Right lobe of liver (tissue), 6 donors: Measurements from ENCODE around the gene HIP1R. TPM values are rescaled to one million over a fixed set of nuclear protein-coding genes. Genes with fewer than 3 reads are reported as not detected.

Experiments
- ATAC-seq, 4 donors: fragments of 200-7000 bp; cut with Tn5 transposase; one replicate each; pipeline ENCODE4 v1.9.1; 2020; ENCODE audit warnings: mild to moderate bottlenecking in 4 of 4, moderate library complexity in 4 of 4
- DNase-seq, 3 donors: peaks; one replicate each; pipeline ENCODE4 v3.0.0-alpha.2; 2020
- H3K27ac ChIP-seq, 3 donors: fragments of 200-600 bp; one replicate each; pipeline ENCODE4 v1.8.0; 2022
- H3K27me3 ChIP-seq, 2 donors: fragments of 200-600 bp; one replicate each; pipeline ENCODE4 v1.8.0; 2022
- H3K36me3 ChIP-seq, 4 donors: fragments of 200-600 bp; sonication (generic) in 1 of 4; one replicate each; pipeline versions ENCODE4 v1.5.1 to v1.8.0; 2017 to 2022; ENCODE audit warnings: control low read depth in 1 of 4
- H3K4me1 ChIP-seq, 4 donors: fragments of 200-600 bp; sonication (generic) in 1 of 4; one replicate each; pipeline versions ENCODE4 v1.5.1 to v1.8.0; 2017 to 2022; ENCODE audit warnings: control low read depth in 1 of 4
- H3K4me3 ChIP-seq, 3 donors: fragments of 200-600 bp; one replicate each; pipeline ENCODE4 v1.8.0; 2022
- H3K9me3 ChIP-seq, 4 donors: fragments of 200-600 bp; sonication (generic) in 1 of 4; one replicate each; pipeline versions ENCODE4 v1.5.1 to v1.8.0; 2017 to 2022; ENCODE audit warnings: control low read depth in 1 of 4
- POLR2A ChIP-seq: fragments of 450-650 bp; IDR thresholded peaks from one replicate; pipeline ENCODE4 v1.6.1; 2017; ENCODE audit warnings: antibody characterized with exemption, mild to moderate bottlenecking
- WGBS: methylation state at CpG from one replicate; pipeline ENCODE4 v1.1.6; 2018; ENCODE audit warnings: low coverage, low lambda C conversion rate; ENCODE audit not compliant: insufficient coverage; ENCODE audit errors: missing lambda C conversion rate; 5-methylcytosine and 5-hydroxymethylcytosine counted together
- intact Hi-C, 2 donors: fragments of 100-400 bp; cut with DNase I; formaldehyde crosslinking; loops; one replicate each; pipeline versions ENCODE4 v1.11.2 to v1.14.1; 2022
- total RNA-seq, 6 experiments: library from RNA; depleted of rRNA in 2 of 6; stranded (reverse); fragments of >200 nt in 2 of 6; fragmentation: NEBNext Ultra II Directional in 3 of 6; extraction: Animal tissue kit (Norgen Biotek cat#: 25700) in 3 of 6; gene quantifications; one replicate each; pipeline versions ENCODE4 v1.1.0 to v1.2.4, GENCODE V29; 2016 to 2023
- TF ChIP-seq, protein P1 (sequence below), 4 donors: fragments of 200-600 bp in 3 of 4; fragments of 450-650 bp in 1 of 4; IDR thresholded peaks; one replicate each; pipeline versions ENCODE4 v1.5.1 to v1.8.0; 2016 to 2022; ENCODE audit warnings: antibody characterized with exemption in 4 of 4, mild to moderate bottlenecking in 2 of 4
- donor health status: DM: no; HTN: yes; CAD: no.
- donor health status: DM: no; HTN: no; CAD: no.
- donor health status: DM: no; HTN: no; CAD: no.
- donor health status: DM: no; HTN: yes; CAD: no.
- donor health status: DM: no; HTN: yes; CAD: no.

The HIP1R gene
- total RNA-seq, 6 experiments from 2014 or later, result 23.6 to 37.2 (median 27.8) TPM

DNA sequence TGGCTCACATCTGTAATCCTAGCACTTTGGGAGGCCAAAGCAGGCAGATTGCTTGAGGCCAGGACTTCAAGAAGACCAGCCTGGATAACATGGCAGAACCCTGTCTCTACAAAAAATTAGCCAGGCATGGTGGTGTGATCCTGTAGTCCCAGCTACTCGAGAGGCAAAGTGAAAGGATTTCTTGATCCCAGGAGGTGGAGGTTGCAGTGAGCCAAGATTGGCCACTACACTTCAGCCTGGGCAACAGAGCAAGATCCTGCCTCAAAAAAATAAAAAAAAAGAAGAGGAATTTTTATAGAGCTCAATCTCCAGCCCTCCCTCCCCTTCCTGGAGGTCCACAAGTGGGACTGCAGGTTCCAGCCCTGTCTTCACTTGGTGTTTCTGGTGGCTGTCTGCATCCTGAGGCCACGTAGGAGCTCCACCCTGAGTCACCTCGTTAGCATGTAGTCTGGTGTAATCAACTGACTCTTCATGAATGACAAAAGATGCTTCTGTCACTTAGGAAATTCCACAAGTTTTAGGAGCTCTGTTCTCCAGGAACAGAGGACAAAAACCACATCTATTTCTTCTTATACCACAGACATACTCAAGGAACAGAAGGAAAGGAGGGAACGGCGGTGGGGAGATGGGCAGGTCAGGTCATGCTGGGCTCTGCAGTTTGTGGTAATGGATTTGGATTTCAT is 44.7 kb upstream of the HIP1R start:
- no peak for ATAC-seq
- intact Hi-C loops, result loop anchor here (5.0 to 10.0 kb wide), 3 partner anchors 64 to 164 kb away; no protein-coding TSS in a partner anchor
- Histone ChIP-seq H3K4me1 (no peaks in the 10 kb centered on the region), H3K27me3 (no peaks in the 10 kb centered on the region), H3K9me3 (no peaks in the 10 kb centered on the region), H3K36me3 (no peaks in the 10 kb centered on the region), H3K27ac (no peak overlapping the region), H3K4me3 (no peak overlapping the region)
- DNase-seq, result no peak
- WGBS, result 85% methylated on average over 5 of the region's 5 CpGs
- TF ChIP-seq POLR2A, result no peak
- TF ChIP-seq, protein P1, sequence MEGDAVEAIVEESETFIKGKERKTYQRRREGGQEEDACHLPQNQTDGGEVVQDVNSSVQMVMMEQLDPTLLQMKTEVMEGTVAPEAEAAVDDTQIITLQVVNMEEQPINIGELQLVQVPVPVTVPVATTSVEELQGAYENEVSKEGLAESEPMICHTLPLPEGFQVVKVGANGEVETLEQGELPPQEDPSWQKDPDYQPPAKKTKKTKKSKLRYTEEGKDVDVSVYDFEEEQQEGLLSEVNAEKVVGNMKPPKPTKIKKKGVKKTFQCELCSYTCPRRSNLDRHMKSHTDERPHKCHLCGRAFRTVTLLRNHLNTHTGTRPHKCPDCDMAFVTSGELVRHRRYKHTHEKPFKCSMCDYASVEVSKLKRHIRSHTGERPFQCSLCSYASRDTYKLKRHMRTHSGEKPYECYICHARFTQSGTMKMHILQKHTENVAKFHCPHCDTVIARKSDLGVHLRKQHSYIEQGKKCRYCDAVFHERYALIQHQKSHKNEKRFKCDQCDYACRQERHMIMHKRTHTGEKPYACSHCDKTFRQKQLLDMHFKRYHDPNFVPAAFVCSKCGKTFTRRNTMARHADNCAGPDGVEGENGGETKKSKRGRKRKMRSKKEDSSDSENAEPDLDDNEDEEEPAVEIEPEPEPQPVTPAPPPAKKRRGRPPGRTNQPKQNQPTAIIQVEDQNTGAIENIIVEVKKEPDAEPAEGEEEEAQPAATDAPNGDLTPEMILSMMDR (IDR thresholded peaks at IDR 0.05), result no peak

DNA sequence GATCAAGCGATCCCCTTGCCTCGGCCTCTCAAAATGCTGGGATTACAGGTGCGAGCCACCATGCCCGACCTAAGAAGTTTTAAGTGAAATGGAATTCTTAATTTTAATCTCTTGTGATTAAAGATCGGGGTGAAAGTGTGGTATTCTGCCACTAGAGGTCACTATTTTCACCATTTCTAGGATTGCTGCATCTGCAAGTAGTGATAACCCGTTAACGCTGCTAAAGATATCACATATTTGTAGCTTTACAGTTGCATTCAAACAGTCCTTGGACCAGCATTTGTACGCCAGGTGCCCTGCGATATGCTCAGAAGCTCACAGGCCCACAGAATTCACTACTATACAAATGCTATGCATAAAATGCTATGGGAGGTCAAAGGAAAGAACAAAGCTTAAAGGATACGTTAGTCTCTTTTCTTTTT is 41.6 kb upstream of the HIP1R start:
- Histone ChIP-seq H3K9me3 (no peaks in the 10 kb centered on the region), H3K27ac (no peak overlapping the region), H3K4me1 (no peaks in the 10 kb centered on the region), H3K27me3 (no peaks in the 10 kb centered on the region), H3K36me3 (no peaks in the 10 kb centered on the region), H3K4me3 (no peak overlapping the region)
- TF ChIP-seq, protein P1 (IDR thresholded peaks at IDR 0.05), result peak; percentile 71 to 79 (median 78)
- no peak for TF ChIP-seq POLR2A
- ATAC-seq, result peak; percentile 80 to 88 (median 84)
- no peak for DNase-seq
- intact Hi-C loops, result loop anchor here (5.0 to 10.0 kb wide), 3 partner anchors 61 to 161 kb away; no protein-coding TSS in a partner anchor
- WGBS, result 3% methylated on average over 10 of the region's 10 CpGs

DNA sequence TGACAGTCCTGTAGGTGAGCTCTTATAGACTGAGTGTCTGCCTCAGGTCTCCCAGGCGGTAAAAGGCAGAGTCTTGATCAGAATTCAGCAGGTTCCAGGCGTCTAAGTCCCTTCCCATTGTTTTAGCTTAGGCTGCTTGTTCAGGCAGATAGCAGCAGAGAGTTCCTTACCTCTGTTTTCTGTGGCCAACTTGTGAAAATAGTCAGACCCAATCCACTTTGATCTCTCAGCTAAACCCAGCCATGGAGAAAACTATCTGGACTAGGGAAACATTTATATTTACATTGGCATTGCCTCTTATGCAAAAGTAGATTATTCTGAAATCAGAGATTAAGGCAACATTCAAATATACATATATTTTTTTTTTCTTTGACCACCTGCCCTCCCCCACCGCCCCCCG is 39.5 kb upstream of the HIP1R start:
- WGBS, result 71% methylated on average over 2 of the region's 4 CpGs
- ATAC-seq (no peak), DNase-seq (no peak)
- H3K9me3 ChIP-seq, result no peaks in the 10 kb centered on the region
- H3K27me3 ChIP-seq, result no peaks in the 10 kb centered on the region
- H3K4me1 ChIP-seq, result no peaks in the 10 kb centered on the region
- H3K36me3 ChIP-seq, result no peaks in the 10 kb centered on the region
- H3K4me3 ChIP-seq, result no peak overlapping the region
- TF ChIP-seq, protein P1 (IDR thresholded peaks at IDR 0.05), result no peak
- TF ChIP-seq POLR2A, result no peak
- no peak overlapping the region for H3K27ac ChIP-seq
- intact Hi-C loops, result loop anchor here (10.0 kb wide), 2 partner anchors 59 to 159 kb away; no protein-coding TSS in a partner anchor

DNA sequence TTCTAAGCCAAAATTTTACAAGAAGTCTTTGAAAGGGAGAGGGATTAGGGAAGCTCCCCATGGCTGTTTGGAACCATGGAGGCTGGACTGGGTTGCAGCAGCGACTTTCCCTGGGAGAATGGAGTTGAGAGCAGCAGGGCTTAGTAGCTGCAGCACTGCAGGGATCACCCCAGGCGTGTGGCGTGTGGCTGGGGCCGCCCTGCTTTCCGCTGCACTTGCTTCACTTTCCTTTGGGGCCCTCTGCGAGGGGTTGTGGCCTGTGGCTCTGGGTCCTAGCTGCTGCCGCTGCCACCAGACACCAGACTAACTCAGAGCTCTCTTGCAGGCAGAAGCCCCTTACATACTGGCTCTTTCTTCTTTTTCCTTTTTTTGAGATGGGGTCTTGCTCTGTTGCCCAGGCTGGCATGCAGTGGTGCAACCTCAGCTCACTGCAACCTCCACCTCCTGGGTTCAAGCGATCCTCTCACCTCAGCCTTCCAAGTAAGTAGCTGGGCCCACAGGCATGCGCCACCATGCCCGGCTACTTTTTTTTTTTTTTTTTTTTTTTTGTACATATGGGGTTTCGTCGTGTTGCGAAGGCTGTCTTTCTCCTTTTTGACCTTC is 35.5 kb upstream of the HIP1R start:
- no peaks in the 10 kb centered on the region for H3K36me3 ChIP-seq
- intact Hi-C loops, result loop anchor here (10.0 kb wide), 2 partner anchors 55 to 155 kb away; no protein-coding TSS in a partner anchor
- H3K4me1 ChIP-seq, result no peaks in the 10 kb centered on the region
- no peaks in the 10 kb centered on the region for H3K9me3 ChIP-seq
- TF ChIP-seq POLR2A, result no peak
- TF ChIP-seq, protein P1 (IDR thresholded peaks at IDR 0.05), result no peak
- H3K27ac ChIP-seq, result no peak overlapping the region
- H3K4me3 ChIP-seq, result no peak overlapping the region
- 74% methylated on average over 5 of the region's 13 CpGs for WGBS
- ATAC-seq (no peak), DNase-seq (no peak)
- H3K27me3 ChIP-seq, result no peaks in the 10 kb centered on the region
